Raji (cell line): ENCODE measurements around the gene KLHL11.

Experiments
- POLR2A ChIP-seq: IDR thresholded peaks from 2 replicates; pipeline ENCODE4 v1.6.1; 2011; ENCODE audit warnings: low read depth, low read length, control low read depth; ENCODE audit not compliant: insufficient read depth

The KLHL11 gene

DNA sequence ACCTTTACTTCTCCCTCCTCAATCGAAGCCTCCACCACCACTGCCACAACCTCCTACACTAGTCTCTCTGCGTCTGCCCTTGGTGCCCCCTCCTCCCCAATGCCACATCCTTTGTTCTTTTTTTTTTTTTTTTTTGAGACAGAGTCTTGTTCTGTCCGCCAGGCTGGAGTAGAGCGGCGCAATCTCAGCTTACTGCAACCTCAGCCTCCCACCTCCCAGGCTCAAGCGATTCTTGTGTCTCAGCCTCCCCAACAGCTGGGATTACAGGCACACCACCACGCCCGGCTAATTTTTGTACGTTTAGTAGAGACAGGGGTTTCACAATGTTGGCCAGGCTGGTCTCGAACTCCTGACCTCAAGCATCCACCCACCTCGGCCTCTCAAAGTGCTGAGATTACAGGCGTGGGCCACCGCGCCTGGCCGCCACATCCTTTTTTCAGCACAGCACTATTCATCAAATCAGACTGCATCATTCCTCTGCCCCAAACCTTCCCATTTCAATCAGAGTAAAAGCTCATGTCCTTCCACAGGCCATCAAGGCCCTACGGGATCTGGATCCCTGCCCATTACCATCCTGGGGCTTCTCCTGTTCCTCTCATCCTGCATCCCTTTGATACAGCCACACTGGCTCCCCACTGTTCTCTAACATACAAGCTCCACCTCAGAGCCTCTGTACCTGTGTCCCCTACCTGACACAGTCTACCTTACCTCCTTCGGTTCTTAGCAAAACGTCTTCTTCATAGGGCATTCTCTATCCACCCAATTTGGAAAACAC lies 2.0 kb downstream of the KLHL11 start:
- TF ChIP-seq POLR2A: no peak

DNA sequence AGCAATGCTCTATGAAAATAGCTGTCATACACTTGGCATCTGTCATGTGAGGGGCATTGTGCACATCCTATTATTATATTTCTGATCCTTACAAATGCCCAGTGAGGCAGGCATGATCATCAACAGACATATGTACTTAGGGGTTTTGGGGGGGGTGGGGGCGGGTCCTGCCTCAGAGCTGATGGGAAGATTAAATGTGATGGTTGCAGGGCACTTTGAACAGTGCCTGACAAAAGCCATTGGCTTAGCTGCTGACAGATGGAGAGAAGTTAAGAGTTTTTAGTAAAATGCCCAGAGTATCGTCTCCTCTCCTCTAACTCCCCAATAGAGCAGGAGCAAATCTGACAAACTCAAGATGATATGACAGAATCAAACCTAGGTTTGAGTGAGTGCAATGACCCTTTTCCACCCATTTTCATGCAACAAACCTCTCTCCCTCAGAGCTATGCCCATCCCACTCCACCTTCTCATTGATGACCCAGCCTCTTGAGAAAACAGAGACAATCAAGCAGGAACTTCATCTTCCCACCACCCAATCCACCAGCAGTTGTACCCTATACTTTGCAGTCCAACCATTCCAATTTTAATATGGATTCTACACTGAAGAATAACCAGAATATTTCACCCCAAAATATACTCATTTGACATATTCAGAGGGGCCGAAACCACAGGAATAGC lies 4.8 kb downstream of the KLHL11 start:
- TF ChIP-seq POLR2A: no peak

DNA sequence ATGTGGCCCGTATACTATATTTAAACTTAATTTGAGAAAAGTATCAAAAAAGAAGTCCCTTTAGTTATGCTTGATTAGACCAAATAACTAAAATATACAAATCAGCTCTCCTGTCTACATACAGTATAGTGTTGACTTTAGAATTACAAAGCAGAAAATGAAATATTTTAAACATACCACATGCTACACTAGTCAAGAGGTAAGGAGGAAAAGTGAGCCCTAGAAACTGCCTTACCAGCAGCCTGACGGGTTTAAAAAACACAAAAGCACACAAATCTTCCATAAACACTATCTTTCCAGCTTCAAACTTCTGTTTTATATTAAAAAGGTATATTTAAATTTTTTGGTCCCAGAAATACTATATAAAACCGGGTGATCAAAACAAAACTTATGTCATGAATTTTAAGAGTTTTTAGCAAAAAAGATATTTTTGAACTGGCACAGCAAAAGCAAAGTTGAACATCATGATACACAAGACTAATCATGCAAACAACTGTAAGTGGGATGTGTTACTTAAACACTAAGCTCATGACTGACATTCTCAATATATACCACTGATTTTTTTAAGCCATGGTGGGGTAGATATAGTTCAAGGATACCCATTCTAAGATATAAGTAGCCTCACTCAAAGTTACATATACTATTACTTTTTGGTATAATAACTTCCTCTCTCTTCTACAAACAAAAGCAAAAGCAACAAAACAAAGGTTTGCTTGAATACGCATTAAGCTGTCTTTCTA lies 15.8 kb downstream of the KLHL11 start:
- TF ChIP-seq POLR2A: no peak

DNA sequence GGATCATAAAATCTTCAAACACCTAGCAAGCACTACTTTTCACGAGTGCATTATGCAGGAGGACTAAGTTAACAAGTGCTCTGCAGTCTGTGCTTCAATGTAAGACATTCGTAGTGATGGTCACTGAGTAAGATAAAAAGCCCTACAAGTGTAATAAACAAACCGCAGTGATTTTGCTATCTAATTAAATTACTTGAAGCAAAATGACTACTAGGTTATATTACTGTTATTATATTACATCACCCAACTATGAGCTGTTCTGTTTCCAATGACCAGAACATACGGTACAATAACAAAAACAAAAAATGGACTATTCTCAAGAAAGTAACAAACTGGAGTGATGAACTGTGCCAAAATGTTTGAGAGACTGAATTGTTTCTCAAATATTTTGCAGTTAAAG lies 16.4 kb downstream of the KLHL11 start:
- TF ChIP-seq POLR2A: no peak

DNA sequence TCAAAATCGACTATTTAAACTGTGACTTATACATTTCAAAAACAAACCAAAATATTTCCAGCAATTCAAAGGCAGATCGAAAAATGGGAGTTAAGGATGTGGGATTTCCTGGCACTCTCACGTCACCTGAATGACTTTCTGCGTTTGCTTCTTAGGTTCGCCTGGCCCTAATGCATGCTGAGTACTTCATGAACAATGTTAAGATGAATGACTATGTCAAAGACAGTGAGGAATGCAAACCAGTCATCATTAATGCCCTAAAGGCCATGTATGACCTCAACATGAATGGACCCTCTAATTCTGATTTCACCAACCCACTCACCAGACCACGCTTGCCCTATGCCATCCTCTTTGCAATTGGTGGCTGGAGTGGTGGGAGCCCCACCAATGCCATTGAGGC lies 20.3 kb downstream of the KLHL11 start:
- TF ChIP-seq POLR2A: no peak

DNA sequence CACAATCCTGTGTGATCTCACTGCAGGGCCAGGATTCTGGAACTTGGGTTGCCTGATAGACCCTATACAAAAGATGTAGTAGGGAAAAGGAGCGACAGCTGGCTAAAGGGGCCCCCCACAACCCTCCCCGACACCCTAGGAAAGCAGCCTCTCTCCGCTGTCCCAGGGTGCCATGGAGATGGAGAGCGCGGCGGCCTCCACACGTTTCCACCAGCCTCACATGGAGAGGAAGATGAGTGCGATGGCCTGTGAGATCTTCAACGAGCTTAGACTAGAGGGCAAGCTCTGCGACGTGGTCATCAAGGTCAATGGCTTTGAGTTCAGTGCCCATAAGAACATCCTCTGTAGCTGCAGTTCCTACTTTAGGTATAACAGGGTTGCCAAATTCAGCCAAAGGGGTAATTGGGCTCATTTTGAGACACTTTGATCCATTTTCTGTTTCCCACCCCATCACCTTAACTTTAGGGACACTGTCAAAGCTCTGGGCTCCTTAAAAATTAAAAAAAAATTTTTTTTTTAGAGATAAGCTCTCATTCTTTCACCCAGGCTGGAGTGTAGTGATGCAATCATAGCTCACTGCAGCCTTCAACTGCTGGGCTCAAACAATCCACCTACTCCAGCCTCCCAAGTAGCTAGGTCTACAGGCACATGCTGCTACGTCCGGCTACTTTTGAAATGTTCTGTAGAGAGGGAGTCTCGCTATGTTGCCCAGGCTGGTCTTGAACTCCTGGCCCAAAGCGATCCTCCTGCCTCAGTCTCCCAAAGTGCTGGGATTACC lies 27.3 kb downstream of the KLHL11 start, which contains the start of gene KLHL10:
Gene KLHL10, plus strand, starts transcription at position 65 of the 778 bp plus-strand sequence. Its CDS starts 108 bp downstream, at position 173.
- TF ChIP-seq POLR2A: no peak

DNA sequence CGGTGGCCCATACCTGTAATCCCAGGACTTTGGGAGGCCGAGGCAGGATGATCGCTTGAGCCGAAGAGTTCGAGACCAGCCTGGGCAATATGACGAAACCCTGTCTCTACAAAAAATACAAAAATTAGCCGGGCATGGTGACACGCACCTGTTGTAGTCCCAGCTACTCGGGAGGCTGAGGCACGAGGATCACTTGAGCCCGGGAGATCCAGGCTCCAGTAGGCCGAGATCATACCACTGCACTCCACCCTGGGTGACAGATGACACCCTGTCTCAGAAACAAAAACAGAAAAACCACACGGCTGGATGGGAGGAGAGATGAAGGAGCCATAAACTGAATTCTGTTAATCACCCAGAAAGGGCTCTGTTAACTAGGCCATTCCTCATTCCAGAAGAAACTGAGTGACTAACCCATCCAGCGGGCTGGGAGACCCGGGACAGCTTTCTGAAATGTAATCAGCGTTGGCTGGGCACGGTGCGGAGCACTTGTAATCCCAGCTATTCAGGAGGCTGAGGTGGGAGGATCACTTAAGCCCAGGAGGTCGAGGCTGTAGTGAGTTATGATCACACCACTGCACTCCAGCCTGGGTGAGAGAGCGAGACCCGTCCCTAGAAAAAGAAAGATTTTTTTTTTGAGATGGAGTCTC lies 28.6 kb downstream of the KLHL11 start:
- TF ChIP-seq POLR2A: no peak

DNA sequence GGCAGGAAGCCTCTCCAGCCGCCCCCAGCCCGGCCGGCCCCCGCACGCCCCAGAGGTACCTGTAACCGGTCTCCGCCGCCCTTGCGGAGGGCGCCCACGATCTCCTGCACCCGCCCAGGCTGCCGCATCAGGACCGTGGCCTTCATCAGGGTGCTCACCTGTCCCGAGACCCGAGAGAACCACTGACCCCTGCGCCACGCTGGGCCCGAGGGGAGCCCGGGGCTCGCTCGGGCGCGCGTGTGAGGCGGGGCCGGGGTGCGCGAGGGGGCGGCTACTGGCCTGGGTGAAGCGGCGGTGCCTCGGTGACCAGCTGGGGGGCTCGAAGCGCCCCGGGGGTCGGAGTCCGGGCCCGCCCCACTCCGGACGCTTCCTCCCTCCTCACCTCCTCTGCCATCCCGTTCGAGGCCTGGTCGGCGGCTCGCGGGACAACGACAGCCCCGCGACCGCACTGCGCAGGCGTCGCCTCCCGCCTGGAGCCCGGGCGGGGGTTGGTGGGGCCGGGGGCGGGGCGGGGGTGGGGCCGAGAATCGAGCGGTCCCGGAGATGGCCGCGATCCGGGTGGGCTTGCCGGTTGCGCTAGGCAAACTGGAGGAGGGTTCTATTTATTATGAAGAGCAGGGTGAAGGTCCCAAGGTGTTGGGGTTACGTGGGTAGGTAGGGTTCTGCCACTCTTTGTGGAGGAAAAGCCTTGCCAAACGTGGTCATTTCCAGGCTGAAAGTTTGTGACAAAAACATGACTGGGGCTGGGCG lies 29.2 kb downstream of the KLHL11 start, which contains the start of gene NT5C3B:
Gene NT5C3B, minus strand, starts transcription at position 433 of the 750 bp plus-strand sequence. Its CDS starts 39 bp downstream, at position 394.
- TF ChIP-seq POLR2A: peak; percentile 56

DNA sequence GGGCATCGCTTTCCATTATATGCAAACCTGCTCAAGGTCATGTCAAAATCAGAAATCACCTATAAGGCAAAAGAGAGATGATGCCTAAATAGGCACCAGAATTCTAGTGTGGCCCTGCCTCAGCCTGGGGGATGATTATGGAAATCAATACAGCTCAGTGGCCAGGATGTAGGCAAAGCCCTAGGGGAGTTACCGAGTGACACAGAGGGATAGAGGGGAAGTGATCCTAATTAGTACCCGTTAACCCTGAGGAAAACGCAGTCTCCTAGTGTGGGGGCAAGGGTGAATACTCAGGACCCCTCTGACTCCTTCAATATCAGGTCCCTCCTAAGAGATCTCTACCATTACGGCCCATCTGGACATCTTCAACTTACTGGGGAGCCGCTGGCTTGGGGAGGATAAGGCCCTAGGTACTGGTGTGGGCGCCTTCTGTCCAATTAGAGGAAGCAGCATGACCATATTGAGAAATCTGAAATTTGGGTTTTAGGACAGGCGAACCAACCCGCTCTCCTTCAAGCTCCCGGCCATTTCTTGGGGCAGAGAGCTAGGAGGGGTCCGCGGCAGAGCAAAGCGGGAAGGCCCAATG lies 29.9 kb downstream of the KLHL11 start:
- no peak for TF ChIP-seq POLR2A

DNA sequence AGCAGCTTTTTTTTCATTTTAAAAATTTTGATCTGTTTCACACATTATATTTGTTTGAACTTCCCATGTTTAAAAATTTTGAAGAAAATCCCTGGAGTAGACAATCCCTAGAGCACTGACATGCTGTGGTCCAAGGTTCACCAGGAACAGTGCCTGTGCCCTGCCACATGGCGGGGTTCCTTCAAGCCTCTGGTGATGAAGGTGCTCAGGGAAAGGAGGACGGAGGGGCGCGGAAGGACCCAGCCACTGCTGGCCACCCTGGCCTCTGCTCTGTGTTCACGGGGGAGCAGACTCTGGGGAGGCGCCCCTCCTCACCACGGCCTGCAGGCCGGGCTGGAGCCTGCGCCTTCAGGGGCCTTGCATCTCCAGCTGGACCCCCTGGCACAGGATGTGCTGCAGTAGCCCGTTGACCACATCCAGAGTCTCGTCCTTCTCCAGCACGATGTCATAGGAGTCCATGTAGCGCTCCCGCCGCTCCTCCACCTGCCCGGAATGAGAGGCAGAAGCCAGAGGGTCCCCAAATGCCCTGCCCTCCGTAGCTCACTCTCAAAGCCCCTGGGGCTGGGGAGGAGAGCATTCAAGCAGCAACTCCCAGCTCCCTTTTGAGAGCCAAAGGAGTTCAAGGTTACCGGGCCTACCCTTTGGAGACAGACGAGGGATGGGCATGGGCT lies 39.9 kb downstream of the KLHL11 start:
- TF ChIP-seq POLR2A: no peak

DNA sequence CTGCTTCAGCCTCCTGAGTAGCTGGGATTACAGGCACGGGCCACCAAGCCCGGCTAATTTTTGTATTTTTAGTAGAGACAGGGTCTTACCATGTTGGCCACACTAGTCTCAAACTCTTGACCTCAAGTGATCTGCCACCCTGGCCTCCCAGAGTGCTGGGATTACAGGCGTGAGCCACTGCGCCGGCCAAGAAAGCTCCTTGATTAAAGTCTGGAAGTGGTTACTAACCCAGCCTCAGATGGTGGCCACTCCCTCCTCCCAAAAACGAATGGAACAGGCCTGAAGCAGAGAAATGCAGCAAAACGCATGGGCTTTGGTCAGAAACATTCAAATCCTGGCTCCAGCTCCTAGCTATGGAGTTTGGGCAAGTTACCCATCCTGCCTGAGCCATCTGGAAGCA lies 41.1 kb downstream of the KLHL11 start:
- TF ChIP-seq POLR2A: no peak

DNA sequence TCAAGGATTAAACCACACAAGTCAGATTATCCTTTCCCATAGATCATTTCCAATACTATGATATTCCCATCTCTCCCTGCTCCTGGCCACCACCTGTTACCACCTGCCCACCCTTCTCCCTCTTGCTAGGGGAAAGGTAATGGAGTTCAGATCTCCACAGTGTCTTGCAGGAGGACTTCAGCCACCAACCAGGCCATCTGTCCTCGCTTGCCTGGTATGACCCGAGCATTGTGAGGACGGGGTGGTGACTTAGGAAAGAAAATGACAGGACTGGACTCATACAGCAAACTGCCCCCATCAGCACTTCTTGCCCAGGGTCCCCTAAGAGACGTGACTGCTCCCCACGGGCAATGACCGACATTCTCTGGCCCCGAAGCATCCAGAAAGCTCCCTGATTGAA lies 41.6 kb downstream of the KLHL11 start:
- no peak for TF ChIP-seq POLR2A

DNA sequence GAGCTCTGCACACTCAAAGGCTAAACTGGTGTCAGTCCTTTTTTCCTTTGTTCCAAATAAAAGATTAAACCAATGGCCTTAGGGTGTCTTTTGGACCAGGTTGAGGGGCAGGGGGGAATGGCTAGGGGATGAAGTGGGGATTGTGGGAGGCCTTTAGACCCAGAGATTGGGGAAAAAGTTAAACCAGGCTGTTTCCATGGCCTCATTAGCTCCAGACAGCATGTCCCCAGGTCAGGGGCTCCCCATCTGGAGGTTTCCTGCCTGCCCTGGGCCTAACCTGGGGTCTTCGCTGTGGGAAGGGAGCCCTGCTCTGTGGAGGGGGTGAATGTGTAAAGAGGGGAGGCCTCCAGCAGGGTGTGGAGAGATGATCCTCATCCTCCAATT lies 42.1 kb downstream of the KLHL11 start:
- TF ChIP-seq POLR2A: no peak
